GM21786 (cell line): ENCODE results near the gene DNAJC2.
"Not testable (repeated sequence)": the region's sequence is repeated elsewhere in the genome, so short reads cannot be mapped to it uniquely, and the experiment has no call there.

Source experiments
- ATAC-seq: cut with Tn5 transposase; IDR thresholded peaks from one replicate; pipeline ENCODE4 v1.9.1; 2021; ENCODE audit not compliant: unreplicated experiment

The DNAJC2 gene

DNA sequence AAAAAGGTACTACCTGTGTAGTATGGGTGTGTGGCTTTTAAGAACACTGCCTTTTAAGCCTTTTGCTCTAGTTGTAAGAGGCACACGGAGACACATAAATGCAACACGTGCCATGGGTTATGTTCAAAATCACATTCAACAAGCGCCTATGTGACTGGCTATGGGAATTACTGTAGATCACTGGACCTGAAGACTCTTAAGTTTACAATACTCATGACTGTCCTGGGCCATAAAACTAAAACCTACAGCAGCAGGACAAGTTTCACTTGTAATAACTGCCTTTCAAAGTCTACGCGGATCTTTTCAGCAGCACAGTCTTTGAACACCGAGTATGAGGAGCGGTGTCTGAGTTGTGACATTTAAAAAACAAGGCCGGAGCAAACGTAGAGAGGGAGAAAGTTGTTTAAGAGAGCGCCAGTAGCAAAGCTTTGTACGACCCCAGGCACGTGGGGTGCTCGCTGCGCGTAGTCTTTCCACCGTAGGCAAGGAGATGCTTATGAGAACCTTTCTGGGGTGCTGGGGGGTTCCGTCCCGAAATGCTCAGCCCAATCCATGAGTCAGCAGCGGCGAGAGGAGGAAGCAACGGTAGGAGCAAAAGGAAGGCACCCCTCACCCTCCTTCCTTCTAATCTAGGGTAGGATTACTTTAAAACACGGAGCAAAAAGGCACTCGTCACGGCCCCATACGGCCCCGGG lies 662 bp downstream of the DNAJC2 start:
- ATAC-seq = no peak

DNA sequence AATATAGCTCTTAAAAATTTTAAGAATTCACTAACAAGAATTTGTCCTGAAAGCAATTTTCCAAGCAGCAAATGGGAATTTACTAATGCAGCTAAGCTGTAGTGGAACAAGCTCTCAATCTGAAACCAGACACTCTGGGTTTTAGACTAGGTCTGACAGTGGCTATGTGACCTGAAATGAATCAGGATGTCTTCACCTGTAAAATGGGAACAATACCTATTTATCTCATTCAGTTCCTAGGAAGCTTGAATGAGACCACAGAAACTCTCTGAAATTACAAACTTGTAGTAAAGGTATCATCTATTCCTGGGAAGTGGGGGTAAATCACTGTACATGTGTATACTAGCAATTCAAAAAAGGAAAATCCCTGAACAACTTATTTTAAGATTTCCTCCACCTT lies 1.2 kb downstream of the DNAJC2 start:
- no peak for ATAC-seq

GRCh38 chr7:103341466-103341865 lies 3.1 kb downstream of the DNAJC2 start:
- ATAC-seq = no peak

- ATAC-seq = no peak
These were observed 5.7 kb downstream of the DNAJC2 start for GRCh38 chr7:103338864-103339263.

GRCh38 chr7:103336761-103337160 lies 7.8 kb downstream of the DNAJC2 start:
- no peak for ATAC-seq

DNA sequence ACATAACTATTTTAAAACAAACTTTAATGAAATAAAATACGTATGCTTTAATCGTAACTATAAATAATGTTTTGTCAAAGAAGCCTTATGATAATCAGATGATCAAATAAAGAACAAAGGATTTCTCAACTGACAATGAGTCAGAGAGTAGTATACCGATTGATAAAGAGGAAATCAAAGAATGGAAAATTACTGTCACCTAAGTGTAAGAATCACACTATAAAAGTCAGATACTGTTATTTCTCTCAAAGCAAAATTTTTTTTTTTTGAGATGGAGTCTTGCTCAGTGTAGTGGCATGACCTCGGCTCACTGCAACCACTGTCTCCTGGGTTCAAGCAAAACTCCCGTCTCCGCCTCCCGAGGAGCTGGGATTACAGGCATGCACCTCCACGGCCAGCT lies 18.8 kb downstream of the DNAJC2 start:
- no peak for ATAC-seq

DNA sequence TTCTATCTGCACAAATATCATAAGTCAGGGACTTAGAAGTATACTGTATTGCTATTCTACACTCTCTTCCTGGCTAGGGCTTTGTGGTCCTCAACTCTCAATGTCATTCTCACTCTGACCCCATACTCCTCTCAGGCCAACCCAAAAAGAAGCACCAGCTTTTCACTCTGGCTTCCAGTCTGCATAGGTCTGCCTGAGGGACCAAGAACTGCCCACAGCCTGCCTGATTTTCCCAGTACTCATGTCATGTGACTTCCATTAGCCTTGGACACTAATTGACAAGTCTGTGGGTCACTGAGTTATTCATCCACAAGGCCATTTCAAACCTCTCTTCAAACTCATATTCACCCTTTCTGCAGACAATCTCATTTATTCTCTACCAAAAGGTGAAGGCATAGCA lies 27.6 kb downstream of the DNAJC2 start:
- ATAC-seq = no peak

GRCh38 chr7:103316380-103316941 lies 28.1 kb downstream of the DNAJC2 start:
- no peak for ATAC-seq

- no peak for ATAC-seq
These were observed 29.7 kb downstream of the DNAJC2 start for GRCh38 chr7:103314852-103315251.

DNA sequence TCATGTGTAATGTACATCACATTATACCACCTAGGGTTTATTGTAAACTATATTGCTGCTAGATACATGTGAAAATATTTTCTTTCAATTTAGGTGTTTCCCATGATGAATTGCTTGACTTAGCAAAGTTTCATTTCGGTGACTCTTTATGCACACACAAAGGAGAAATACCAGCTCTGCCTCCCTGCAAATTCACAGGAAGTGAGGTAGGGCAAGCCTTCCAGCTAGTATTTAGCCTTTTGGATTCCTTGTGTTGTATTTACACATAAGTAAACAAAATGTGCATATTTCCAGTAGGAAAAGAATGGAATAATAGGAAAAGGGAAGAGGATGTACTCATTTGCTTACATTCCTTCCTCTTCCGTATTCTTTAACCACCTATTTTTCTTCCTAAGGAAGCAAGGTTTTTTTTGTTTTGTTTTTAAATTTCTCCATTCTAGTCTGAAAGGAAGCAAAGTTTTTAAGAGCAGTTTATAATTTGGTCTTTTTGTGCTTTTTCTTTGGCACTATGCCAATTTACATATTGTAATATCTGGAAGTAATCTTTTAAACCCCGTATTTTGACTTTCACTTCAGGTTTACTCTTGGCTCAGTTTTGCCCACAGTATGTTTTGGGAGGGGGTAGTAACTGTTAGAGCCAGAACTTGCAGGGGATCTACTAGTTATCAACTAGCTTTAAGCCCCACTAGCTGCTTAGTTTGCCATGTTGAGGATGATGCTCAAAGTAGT lies 36.9 kb downstream of the DNAJC2 start:
- no peak for ATAC-seq

GRCh38 chr7:103301441-103301840 lies 43.1 kb downstream of the DNAJC2 start:
- ATAC-seq = no peak

- ATAC-seq = no peak
These were observed 44.9 kb downstream of the DNAJC2 start for GRCh38 chr7:103299660-103300059.

DNA sequence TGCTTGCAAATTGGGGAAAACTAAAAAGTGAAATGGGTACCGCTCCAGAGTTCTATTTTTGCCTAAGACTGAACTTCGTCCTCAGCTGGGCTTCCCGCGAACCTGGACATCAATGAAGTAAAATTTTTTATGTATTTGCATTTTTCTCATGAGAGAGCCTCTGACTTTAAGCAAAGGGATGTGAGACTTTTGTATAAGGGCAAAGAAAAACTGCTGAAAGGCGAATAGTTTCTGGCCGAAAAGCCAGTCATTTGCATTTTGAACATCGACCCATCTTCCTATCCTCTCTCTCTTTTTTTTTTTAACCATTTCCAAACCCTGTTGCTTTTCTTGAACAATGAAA lies 46.8 kb downstream of the DNAJC2 start:
- ATAC-seq = peak; percentile 3

- peak; percentile 96 for ATAC-seq
These were observed 47.4 kb downstream of the DNAJC2 start, which contains the start of gene PMPCB for GRCh38 chr7:103296901-103297836. Gene PMPCB (plus strand): TSS chr7:103297435. CDS start chr7:103297460, 25 bp downstream.

- ATAC-seq = no peak
These were observed 51.0 kb downstream of the DNAJC2 start for GRCh38 chr7:103293526-103293925.

- ATAC-seq = no peak
These were observed 52.4 kb downstream of the DNAJC2 start for GRCh38 chr7:103292122-103292521.

DNA sequence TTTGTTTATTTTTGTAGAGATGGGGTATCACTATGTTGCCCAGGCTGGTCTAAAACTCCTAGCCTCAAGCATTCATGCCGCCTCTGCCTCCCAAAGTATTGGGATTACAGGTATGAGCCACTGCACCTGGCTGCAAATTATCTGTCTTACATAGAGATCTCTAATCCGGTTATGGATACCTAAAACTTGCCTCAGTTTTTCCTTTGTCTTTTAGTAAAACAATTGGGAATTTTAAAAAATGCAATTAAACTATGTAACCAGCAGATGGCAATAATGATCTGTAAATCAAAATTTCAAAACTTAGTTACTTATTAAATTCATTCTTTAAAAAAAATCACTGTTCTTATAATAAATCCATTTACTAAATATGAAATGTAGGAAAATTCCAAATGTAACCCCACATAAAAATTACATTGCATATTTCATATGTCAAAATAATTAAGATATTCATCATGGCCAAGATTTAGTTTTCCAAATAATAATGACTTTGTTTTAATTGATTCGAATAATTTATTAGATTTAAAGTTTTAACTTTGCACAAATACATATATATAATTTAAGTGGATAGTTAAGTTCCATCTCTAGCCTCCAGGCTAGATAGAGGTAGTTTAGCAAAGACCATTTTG lies 61.7 kb downstream of the DNAJC2 start:
- not testable (repeated sequence) for ATAC-seq

DNA sequence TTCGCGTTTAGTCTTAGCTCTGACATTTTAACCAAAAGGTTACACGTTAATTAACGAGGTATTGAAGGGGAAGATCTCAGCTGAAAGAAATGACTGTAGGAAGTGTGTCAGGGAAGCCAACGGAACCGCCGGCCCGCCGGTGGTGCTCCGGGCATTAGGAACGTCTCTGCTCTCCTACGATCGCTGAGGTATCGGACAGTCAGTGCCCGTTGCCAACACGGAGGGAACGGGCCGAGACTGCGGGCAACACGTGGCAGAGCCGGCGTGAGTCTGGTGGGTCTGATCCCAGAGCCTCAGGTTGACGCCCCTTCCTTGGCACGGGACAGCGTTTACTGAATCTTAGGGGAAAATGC lies 63.8 kb downstream of the DNAJC2 start:
- ATAC-seq = peak; percentile 7

GRCh38 chr7:103279963-103280802 lies 64.4 kb downstream of the DNAJC2 start:
- peak; percentile 89 for ATAC-seq

DNA sequence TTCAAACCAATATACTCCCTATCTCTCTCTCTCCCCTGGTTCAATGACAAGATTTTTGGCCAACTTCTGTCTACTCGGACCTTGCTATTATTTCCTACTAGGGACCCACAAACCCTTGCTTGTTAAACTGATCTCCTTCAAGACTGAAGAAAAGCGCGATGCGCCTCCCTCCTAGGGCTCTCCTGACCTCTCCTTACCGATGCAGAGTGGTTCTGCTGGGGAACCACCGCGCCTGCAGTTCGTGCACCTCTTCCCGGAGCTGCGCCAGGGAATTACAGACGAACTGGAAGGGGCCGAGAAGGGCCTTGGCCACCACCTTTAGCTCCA lies 65.0 kb downstream of the DNAJC2 start:
- ATAC-seq = peak; percentile 39
